Measurements from ENCODE around the gene TBC1D14.

GRCh38 chr4:7014815-7015214 lies 105.2 kb downstream of the TBC1D14 start:
- TF ChIP-seq CTCF (IDR thresholded peaks at IDR 0.05; ENCODE audit: low read depth, low read length) (no peak), EZH2phosphoT487 (IDR thresholded peaks at IDR 0.05; ENCODE audit: low read depth) (no peak)
